WTC11 (cell line): ENCODE results near the gene NRXN3.

Source experiments
- CREB1 ChIP-seq: sonication (generic); formaldehyde crosslinking; IDR thresholded peaks from 2 replicates; pipeline ENCODE4 v1.8.0; 2023; ENCODE audit warnings: mild to moderate bottlenecking, missing genetic modification reagents
- FOXJ3 ChIP-seq: sonication (generic); formaldehyde crosslinking; IDR thresholded peaks from 2 replicates; pipeline ENCODE4 v1.9.0; 2021; ENCODE audit warnings: missing genetic modification reagents, mild to moderate bottlenecking, borderline replicate concordance
- NR2C2 ChIP-seq: sonication (generic); formaldehyde crosslinking; IDR thresholded peaks from 2 replicates; pipeline ENCODE4 v1.8.0; 2022; ENCODE audit warnings: mild to moderate bottlenecking, missing genetic modification reagents
- TEAD4 ChIP-seq: sonication (generic); formaldehyde crosslinking; IDR thresholded peaks from 2 replicates; pipeline ENCODE4 v1.8.0; 2022; ENCODE audit warnings: mild to moderate bottlenecking, missing genetic modification reagents
- ZNF263 ChIP-seq: sonication (generic); formaldehyde crosslinking; IDR thresholded peaks from 2 replicates; pipeline ENCODE4 v1.8.1; 2022; ENCODE audit warnings: low read depth, mild to moderate bottlenecking, moderate library complexity, missing genetic modification reagents
- TF ChIP-seq, protein P1 (sequence below): fragments of 200-600 bp; IDR thresholded peaks from 2 replicates; pipeline ENCODE4 v1.8.0; 2022; ENCODE audit warnings: antibody characterized with exemption
- TF ChIP-seq, protein P2 (sequence below): sonication (generic); formaldehyde crosslinking; IDR thresholded peaks from 2 replicates; pipeline ENCODE4 v1.8.1; 2022; ENCODE audit warnings: missing genetic modification reagents, borderline replicate concordance

DNA sequence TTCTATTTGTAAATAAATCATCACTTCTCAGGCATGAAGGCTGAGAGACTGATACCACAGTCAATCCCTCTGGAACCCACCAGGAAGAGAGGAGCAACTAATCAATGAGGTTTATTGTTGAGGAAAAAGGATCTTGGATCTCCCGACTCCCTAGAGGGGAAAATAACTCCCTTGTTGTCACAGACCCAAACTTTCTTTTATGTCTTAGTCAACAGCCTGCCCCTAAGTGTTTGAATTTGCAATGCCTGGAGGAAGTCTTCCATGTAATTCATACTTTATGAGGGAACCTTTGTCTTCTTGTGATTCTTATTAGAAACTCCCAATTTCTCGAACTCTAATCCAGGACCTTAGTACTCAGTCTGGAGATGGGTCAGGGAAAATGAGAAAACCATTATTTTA lies 1235.3 kb downstream of the NRXN3 start:
- TF ChIP-seq CREB1 (CRISPR knock-in tag) (no peak), ZNF263 (CRISPR knock-in tag) (no peak), FOXJ3 (CRISPR knock-in tag) (no peak), TEAD4 (CRISPR knock-in tag) (no peak), NR2C2 (CRISPR knock-in tag) (no peak)
- TF ChIP-seq, protein P1, sequence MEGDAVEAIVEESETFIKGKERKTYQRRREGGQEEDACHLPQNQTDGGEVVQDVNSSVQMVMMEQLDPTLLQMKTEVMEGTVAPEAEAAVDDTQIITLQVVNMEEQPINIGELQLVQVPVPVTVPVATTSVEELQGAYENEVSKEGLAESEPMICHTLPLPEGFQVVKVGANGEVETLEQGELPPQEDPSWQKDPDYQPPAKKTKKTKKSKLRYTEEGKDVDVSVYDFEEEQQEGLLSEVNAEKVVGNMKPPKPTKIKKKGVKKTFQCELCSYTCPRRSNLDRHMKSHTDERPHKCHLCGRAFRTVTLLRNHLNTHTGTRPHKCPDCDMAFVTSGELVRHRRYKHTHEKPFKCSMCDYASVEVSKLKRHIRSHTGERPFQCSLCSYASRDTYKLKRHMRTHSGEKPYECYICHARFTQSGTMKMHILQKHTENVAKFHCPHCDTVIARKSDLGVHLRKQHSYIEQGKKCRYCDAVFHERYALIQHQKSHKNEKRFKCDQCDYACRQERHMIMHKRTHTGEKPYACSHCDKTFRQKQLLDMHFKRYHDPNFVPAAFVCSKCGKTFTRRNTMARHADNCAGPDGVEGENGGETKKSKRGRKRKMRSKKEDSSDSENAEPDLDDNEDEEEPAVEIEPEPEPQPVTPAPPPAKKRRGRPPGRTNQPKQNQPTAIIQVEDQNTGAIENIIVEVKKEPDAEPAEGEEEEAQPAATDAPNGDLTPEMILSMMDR = no peak
- TF ChIP-seq, protein P2, sequence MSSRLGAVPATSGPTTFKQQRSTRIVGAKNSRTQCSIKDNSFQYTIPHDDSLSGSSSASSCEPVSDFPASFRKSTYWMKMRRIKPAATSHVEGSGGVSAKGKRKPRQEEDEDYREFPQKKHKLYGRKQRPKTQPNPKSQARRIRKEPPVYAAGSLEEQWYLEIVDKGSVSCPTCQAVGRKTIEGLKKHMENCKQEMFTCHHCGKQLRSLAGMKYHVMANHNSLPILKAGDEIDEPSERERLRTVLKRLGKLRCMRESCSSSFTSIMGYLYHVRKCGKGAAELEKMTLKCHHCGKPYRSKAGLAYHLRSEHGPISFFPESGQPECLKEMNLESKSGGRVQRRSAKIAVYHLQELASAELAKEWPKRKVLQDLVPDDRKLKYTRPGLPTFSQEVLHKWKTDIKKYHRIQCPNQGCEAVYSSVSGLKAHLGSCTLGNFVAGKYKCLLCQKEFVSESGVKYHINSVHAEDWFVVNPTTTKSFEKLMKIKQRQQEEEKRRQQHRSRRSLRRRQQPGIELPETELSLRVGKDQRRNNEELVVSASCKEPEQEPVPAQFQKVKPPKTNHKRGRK (CRISPR knock-in tag) = no peak
